Activated T-cell treated with anti-CD3 and anti-CD28 coated beads for 1 hour (primary cell): ENCODE data around the gene HVCN1.
"Not testable (repeated sequence)": the region's sequence is repeated elsewhere in the genome, so short reads cannot be mapped to it uniquely, and the experiment has no call there.

Source experiments
- DNase-seq: peaks from one replicate; pipeline ENCODE4 v3.0.0-alpha.2; 2020; ENCODE audit warnings: low read depth

Gene HVCN1

GRCh38 chr12:110615171-110615570, 73.7 kb downstream of the HVCN1 start:
- no peak for DNase-seq

DNA sequence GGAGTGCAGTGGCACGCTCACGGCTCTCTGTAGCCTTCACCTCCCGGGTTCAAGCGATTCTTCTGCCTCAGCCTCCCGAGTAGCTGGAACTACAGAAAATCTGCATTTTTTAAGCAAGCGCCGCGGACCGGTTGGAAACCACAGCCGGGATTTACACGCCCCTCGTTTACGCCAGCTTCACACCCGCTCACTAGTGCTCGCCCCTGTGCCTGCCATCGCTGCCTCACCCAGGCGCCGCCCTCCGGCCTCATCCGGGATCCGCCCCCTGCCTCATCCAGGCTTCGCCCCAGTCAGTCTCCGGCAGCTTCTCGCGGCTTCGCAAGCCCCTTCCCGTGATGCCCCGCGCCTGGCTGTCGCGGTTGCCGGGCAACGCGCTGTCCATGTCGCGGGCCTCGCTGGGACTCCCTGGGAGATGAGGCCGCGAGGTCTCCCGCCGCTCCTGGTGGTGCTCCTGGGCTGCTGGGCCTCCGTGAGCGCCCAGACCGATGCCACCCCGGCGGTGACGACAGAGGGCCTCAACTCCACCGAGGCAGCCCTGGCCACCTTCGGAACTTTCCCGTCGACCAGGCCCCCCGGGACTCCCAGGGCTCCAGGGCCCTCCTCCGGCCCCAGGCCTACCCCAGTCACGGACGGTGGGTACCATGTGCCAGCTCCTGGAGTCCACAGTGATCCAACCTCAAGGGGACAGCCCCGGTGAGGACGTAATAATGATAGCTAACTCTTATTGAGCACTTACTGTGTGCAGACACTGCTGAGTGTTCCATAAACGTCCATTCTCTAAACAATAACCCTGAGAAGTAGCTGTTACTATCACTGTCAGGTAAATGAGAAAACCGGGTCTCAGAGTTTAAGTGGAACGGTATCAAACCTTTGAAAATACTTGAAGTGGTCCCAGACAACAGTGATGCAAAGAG, 74.9 kb downstream of the HVCN1 start, which contains the start of gene TCTN1:
Gene TCTN1 (plus strand): TSS at position 359 of the 914 bp plus-strand sequence. CDS start 54 bp downstream, at position 413.
- DNase-seq, result peak; percentile 94

DNA sequence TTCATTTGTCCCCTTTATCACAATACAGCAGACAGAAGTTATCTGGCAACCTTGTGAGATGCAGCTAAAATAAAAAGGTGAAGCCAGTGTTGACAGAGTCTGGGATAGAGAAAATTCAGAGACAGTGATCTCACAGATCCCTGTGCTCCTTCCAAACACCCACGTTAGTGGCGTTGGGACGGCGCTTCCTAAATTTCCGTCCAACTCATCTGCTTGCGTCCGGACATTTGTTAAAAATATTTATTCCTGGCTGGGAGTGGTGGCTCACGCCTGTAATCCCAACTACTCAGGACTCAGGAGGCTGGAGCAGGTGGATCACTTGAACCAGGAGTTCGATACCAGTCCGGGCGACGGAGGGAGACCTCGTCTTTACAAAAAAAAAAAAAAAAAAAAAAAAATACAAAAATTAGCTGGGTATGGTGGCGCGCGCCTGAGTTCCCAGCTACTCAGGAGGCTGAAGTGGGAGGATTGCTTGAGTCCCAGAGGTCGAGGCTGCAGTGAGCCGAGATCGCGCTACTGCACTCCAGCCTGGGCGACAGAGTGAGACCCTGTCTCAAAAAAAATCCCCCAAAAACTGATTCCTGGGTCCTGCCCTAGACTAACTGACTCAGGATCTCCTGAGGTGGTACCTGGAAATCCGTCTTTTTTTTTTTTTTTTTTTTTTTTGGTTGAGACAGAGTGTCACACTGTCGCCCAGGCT, 75.7 kb downstream of the HVCN1 start:
- DNase-seq, result no peak

- DNase-seq, result no peak
Measured at GRCh38 chr12:110606253-110606611, 82.7 kb downstream of the HVCN1 start.

DNA sequence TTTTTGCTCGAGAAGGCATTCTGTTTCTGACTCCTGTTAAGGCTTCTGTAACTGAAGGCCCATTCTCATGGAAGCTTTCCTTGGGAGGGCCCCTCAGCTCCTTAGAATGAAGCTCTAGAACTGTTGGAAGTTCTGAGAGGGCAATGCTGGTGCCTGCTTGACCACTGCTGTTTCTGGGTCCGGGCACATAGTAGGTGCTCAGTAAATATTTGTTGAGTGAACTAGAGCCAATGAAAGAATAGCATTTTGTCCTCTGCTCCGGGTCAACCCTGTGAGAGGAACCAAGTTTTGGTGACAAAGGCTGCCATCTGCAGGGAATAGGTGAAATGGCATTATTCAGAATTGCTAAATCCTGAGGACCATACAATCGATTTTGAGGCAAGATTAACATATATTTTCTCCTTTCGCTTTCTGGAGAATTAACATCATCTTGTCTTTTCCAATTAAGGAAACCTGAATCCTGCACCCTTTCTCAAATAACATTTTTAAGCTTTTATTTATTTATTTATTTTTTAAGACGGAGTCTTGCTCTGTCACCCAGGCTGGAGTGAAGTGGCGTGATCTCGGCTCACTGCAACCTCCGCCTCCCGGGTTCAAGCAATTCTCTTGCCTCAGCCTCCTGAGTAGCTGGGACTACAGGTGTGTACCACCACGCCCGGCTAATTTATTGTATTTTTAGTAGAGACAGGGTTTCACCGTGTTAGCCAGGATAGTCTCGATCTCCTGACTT, 86.7 kb downstream of the HVCN1 start:
- not testable (repeated sequence) for DNase-seq

GRCh38 chr12:110600254-110600653, 88.7 kb downstream of the HVCN1 start:
- DNase-seq, result no peak

- DNase-seq, result no peak
Measured at GRCh38 chr12:110599334-110599733, 89.6 kb downstream of the HVCN1 start.
